ENCODE data around the gene SIRT1. TPM values are rescaled to one million over a fixed set of nuclear protein-coding genes. Genes with fewer than 3 reads are reported as not detected.

The SIRT1 gene
- total and polyA plus RNA-seq, 9 of the 15 experiments (the other 6 are each of a cell fraction or from before 2014, with no cell fraction given), result 7.8 to 25.8 (median 19.1) TPM

- TF ChIP-seq MYC (IDR thresholded peaks at IDR 0.05; ENCODE audit: low read depth, low read length), result no peak
- no peak for TF ChIP-seq MYC (CRISPR knock-in tag; IDR thresholded peaks at IDR 0.05; ENCODE audit: borderline replicate concordance, low read depth)
These were observed 71.2 kb downstream of the SIRT1 start (continued) for GRCh38 chr10:67955614-67956013.

GRCh38 chr10:67959839-67960476 lies 75.5 kb downstream of the SIRT1 start:
- in situ Hi-C loops (cut with MboI) (no loop called here), intact Hi-C loops (cut with micrococcal nuclease) (no loop called here)
- DNase-seq (ENCODE audit: extremely low read depth in 1 of 4, low spot score in 3 of 4) (no peak), FAIRE-seq (no peak), ATAC-seq (peak; percentile 67)
- Histone ChIP-seq H2AFZ (ENCODE audit: low read depth, low read length) (no peak overlapping the region), H3K9ac (ENCODE audit: insufficient read depth in 1 of 2, low read depth in 2 of 2, low read length in 2 of 2) (no peak overlapping the region), H3K9me1 (ENCODE audit: control insufficient read depth, insufficient read depth, low read length) (no peaks in the 10 kb centered on the region), H3K9me3 (replicated peaks; ENCODE audit: control insufficient read depth, insufficient read depth, low read depth, low read length) (no peaks in the 10 kb centered on the region), H3K36me3 (ENCODE audit: control insufficient read depth, insufficient read depth, low read length) (no peaks in the 10 kb centered on the region), H3K4me1 (replicated peaks in 1 of 2; ENCODE audit: control insufficient read depth in 2 of 2, insufficient read depth in 2 of 2, low read length in 2 of 2) (no peaks in the 10 kb centered on the region), H4K20me1 (replicated peaks; ENCODE audit: control insufficient read depth, insufficient read depth, low read length) (no peaks in the 10 kb centered on the region), H3K27ac (ENCODE audit: extremely low read depth, low read depth, low read length) (no peak overlapping the region), H3K4me3 (no peak overlapping the region), H3K27me3 (ENCODE audit: control insufficient read depth in 2 of 2, insufficient read depth in 2 of 2, low read length in 2 of 2) (no peaks in the 10 kb centered on the region), H3K79me2 (ENCODE audit: control insufficient read depth, insufficient read depth, low read length) (no peaks in the 10 kb centered on the region), H3K4me2 (ENCODE audit: insufficient read depth, low read length) (no peak overlapping the region)
- ChIA-PET CTCF (ENCODE audit: low intra/inter-chr PET ratio) (no interaction called here), POLR2A (interaction anchor here (0.5 to 1.4 kb wide), 2 partner anchors 17 to 41 kb away, joined by 3 read pairs; no protein-coding TSS in a partner anchor)
- no TSS peak for BruUV-seq (replicated peaks)
- WGBS (ENCODE audit: insufficient coverage, low coverage, missing lambda C conversion rate), result 75% methylated on average over 8 of the region's 8 CpGs
- TF ChIP-seq DDX20 (tag; IDR thresholded peaks at IDR 0.05; ENCODE audit: low read depth) (no peak), NFXL1 (CRISPR knock-in tag; IDR thresholded peaks at IDR 0.05) (no peak), PYGO2 (tag; IDR thresholded peaks at IDR 0.05) (no peak), MTA1 (IDR thresholded peaks at IDR 0.05; ENCODE audit: borderline replicate concordance) (no peak), SREBF2 (CRISPR knock-in tag; IDR thresholded peaks at IDR 0.05) (no peak), E4F1 (CRISPR knock-in tag; IDR thresholded peaks at IDR 0.05; ENCODE audit: borderline replicate concordance) (no peak), U2AF1 (optimal IDR thresholded peaks at IDR 0.05; ENCODE audit: low read depth, low read length) (no peak), MCM3 (IDR thresholded peaks at IDR 0.05) (no peak), ZNF696 (CRISPR knock-in tag; conservative IDR thresholded peaks at IDR 0.05) (no peak), MIER1 (IDR thresholded peaks at IDR 0.05; ENCODE audit: low read depth) (no peak), ZNF449 (CRISPR knock-in tag; IDR thresholded peaks at IDR 0.05) (no peak), ZNF217 (CRISPR knock-in tag; IDR thresholded peaks at IDR 0.05) (no peak), MCM7 (IDR thresholded peaks at IDR 0.05) (no peak), TCF3 (CRISPR knock-in tag; IDR thresholded peaks at IDR 0.05) (no peak), KAT2B (IDR thresholded peaks at IDR 0.05; ENCODE audit: low read depth, low read length) (no peak), NELFE (IDR thresholded peaks at IDR 0.05; ENCODE audit: insufficient read depth, insufficient read length) (no peak), BRCA1 (IDR thresholded peaks at IDR 0.05) (no peak), BRCA1 (CRISPR knock-in tag; IDR thresholded peaks at IDR 0.05) (no peak), ZNF431 (CRISPR knock-in tag; IDR thresholded peaks at IDR 0.05) (no peak)

Measured in K562 (cell line).